Measurements from ENCODE around the gene IRX1. TPM values are rescaled to one million over a fixed set of nuclear protein-coding genes. Genes with fewer than 3 reads are reported as not detected.

Gene IRX1
- total and polyA plus RNA-seq, 2 donors, result 0.07 to 0.94 TPM

DNA sequence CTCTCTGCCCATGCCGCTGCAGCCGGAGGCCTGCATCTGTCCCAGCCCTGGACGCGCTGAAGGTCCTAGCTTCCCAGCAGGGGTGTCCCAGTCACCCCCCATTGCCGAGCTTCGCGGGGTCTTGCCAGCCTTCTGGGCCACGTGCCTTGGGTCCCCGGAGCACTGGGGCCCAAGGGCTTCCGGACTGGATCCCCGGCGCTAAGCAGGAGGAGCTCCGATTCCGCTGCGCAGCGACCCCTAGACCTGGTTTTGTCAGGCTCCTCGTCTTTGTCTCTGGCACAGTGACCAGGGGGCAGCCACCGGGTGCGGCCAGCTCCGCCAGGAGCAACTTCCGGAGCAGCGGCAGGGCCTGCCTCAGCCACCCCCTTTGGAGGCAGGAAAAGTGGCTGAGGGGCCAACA lies 3.3 kb upstream of the IRX1 start:
- Histone ChIP-seq H3K27ac (ENCODE audit: low read depth in 1 of 2, low read length in 1 of 2) (no peak overlapping the region), H3K9me3 (ENCODE audit: control insufficient read depth in 2 of 2, insufficient read depth in 1 of 2, low read length in 1 of 2) (peaks cover 1 to 14% of the 10 kb centered on the region in 2 donors), H3K36me3 (ENCODE audit: control insufficient read depth in 2 of 2, insufficient read depth in 2 of 2, low read length in 1 of 2) (no peaks in the 10 kb centered on the region), H3K4me1 (ENCODE audit: control insufficient read depth in 2 of 2, insufficient read depth in 2 of 2, low read length in 2 of 2) (peaks cover 3 to 30% of the 10 kb centered on the region in 2 donors), H3K4me3 (ENCODE audit: low read length in 2 of 2) (no peak overlapping the region), H3K27me3 (ENCODE audit: control insufficient read depth in 2 of 2, insufficient read depth in 1 of 2, low read length in 1 of 2) (peaks cover 96% of the 10 kb centered on the region in 2 donors)
- DNase-seq (ENCODE audit: low read depth in 6 of 9, low spot score in 9 of 9), result peak in 1 of 9 donors; percentile 18
- 8% methylated on average over 22 of the region's 22 CpGs for WGBS

DNA sequence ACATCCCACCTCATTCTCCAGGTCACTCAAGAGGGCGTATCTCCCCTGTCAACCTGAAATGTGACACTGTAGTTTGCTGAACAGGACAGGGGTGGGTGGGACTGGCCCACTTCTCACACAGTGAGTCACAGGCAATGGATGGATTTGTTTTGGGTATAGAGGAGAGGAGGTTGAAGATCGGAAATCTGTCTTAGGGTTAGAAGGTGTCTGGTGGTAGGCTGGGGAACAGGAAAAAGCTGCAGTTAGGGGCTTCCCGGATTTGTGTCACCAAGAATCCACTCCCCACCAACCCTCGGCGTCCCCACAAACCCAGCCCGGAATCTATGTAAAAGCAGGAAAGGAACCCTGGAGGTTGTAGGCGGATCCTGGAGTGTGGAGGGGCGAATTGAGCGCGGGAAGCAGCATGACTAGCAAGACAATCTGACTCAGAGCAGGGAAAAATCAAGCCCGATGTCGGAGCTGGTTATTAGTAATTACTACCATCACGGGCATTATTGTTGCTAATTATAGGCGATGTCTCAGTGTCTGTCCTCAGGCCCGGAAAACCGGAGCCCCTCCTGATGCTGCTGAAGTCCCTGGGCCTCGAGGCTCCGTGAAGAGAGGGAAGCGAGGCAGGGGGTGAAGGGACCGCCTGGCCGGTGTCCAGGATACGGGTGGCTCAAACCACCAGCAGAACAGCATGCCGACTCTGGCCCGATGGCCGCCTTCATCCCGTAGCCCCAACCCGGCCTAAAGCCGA lies 1.7 kb upstream of the IRX1 start:
- DNase-seq (ENCODE audit: low read depth in 6 of 9, low spot score in 9 of 9), result peak in 1 of 9 donors; percentile 13
- H3K9me3 ChIP-seq (ENCODE audit: control insufficient read depth in 2 of 2, insufficient read depth in 1 of 2, low read length in 1 of 2), result peaks cover 1 to 17% of the 10 kb centered on the region in 2 donors
- WGBS, result 5% methylated on average over 28 of the region's 28 CpGs
- no peak overlapping the region for H3K4me3 ChIP-seq (ENCODE audit: low read length in 2 of 2)
- no peaks in the 10 kb centered on the region for H3K36me3 ChIP-seq (ENCODE audit: control insufficient read depth in 2 of 2, insufficient read depth in 2 of 2, low read length in 1 of 2)
- peaks cover 3 to 36% of the 10 kb centered on the region in 2 donors for H3K4me1 ChIP-seq (ENCODE audit: control insufficient read depth in 2 of 2, insufficient read depth in 2 of 2, low read length in 2 of 2)
- peaks cover 97 to 100% of the 10 kb centered on the region in 2 donors for H3K27me3 ChIP-seq (ENCODE audit: control insufficient read depth in 2 of 2, insufficient read depth in 1 of 2, low read length in 1 of 2)
- H3K27ac ChIP-seq (ENCODE audit: low read depth in 1 of 2, low read length in 1 of 2), result no peak overlapping the region

DNA sequence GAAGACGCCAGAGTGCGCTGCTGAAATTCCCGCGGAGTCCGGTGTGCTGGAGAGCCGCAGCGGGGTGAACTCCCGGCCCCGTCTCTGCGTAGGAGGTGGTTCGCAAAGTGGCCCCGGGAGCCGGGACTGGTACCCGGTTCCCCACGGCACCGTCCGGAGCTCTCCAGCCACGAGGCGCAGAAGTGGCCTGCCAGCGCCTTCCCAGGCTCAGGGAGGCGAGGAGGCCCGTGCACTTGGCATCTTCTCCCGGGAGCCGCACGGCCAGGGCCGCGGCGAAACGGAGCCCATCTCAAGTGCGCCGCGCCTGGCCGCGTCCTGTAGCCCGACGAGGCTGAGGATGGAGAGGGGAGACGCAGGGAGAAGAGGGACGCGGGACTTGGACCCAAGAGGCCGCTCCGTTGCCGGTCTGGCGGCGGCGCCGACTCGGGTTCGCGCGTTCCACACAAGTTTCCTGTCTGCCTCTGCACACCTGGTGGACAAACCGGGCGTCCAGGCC lies 1.1 kb upstream of the IRX1 start:
- WGBS, result 2% methylated on average over 52 of the region's 52 CpGs
- Histone ChIP-seq H3K36me3 (ENCODE audit: control insufficient read depth in 2 of 2, insufficient read depth in 2 of 2, low read length in 1 of 2) (no peaks in the 10 kb centered on the region), H3K27me3 (ENCODE audit: control insufficient read depth in 2 of 2, insufficient read depth in 1 of 2, low read length in 1 of 2) (peaks cover 97 to 100% of the 10 kb centered on the region in 2 donors), H3K9me3 (ENCODE audit: control insufficient read depth in 2 of 2, insufficient read depth in 1 of 2, low read length in 1 of 2) (peaks cover 1 to 19% of the 10 kb centered on the region in 2 donors), H3K4me3 (ENCODE audit: low read length in 2 of 2) (peak overlapping the region in 1 of 2 donors; percentile 42), H3K4me1 (ENCODE audit: control insufficient read depth in 2 of 2, insufficient read depth in 2 of 2, low read length in 2 of 2) (peaks cover 3 to 36% of the 10 kb centered on the region in 2 donors), H3K27ac (ENCODE audit: low read depth in 1 of 2, low read length in 1 of 2) (no peak overlapping the region)
- DNase-seq (ENCODE audit: low read depth in 6 of 9, low spot score in 9 of 9), result peak in 1 of 9 donors; percentile 21

DNA sequence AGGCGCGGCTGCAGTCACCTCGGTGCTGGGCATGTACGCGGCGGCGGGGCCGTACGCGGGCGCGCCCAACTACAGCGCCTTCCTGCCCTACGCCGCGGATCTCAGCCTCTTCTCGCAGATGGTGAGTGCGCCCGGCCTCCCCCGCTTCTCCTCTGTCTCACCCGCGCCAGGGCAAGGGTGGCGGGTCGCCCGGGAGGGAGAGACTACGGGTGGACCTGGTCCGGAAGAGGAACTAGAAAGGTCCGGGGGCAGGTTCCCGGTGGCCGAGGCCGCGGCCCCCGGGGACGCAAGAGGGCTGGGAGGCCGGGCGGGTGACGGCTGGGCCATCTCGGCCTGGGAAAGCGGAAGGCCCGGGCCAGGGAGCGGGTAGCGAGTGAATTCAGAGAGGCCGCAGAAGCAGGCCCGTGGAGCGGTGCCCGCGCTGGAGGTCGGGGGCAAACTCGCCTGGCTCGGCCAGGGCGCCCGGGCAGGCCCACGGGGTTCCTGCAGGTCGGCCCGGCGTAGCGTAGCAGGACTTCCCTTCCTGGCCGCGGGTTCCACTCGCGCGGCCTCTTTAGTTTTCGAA lies 711 bp downstream of the IRX1 start:
- Histone ChIP-seq H3K9me3 (ENCODE audit: control insufficient read depth in 2 of 2, insufficient read depth in 1 of 2, low read length in 1 of 2) (peaks cover 3 to 21% of the 10 kb centered on the region in 2 donors), H3K27me3 (ENCODE audit: control insufficient read depth in 2 of 2, insufficient read depth in 1 of 2, low read length in 1 of 2) (peaks cover 97 to 100% of the 10 kb centered on the region in 2 donors), H3K4me3 (ENCODE audit: low read length in 2 of 2) (peak overlapping the region; percentile 27 to 42), H3K4me1 (ENCODE audit: control insufficient read depth in 2 of 2, insufficient read depth in 2 of 2, low read length in 2 of 2) (peaks cover 5 to 37% of the 10 kb centered on the region in 2 donors), H3K27ac (ENCODE audit: low read depth in 1 of 2, low read length in 1 of 2) (no peak overlapping the region), H3K36me3 (ENCODE audit: control insufficient read depth in 2 of 2, insufficient read depth in 2 of 2, low read length in 1 of 2) (no peaks in the 10 kb centered on the region)
- 4% methylated on average over 63 of the region's 63 CpGs for WGBS
- peak in 2 of 9 donors; percentile 28 to 33 for DNase-seq (ENCODE audit: low read depth in 6 of 9, low spot score in 9 of 9)

DNA sequence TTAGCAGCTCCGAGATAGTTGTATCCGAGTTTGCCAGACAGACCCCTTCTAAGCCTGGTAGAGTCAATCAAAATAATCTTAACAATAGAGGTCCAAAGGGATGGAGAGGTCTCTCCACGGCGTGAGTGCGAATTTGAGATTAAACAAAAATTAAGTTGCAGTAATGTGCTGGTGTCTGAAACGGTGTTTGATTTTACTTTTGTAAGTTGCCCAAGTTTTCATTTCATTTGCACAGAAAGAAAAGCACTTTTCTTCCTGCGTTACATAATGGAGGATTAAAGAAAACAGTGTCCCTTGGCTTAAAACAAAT lies 1.2 kb downstream of the IRX1 start:
- peak overlapping the region in 1 of 2 donors; percentile 27 for H3K4me3 ChIP-seq (ENCODE audit: low read length in 2 of 2)

DNA sequence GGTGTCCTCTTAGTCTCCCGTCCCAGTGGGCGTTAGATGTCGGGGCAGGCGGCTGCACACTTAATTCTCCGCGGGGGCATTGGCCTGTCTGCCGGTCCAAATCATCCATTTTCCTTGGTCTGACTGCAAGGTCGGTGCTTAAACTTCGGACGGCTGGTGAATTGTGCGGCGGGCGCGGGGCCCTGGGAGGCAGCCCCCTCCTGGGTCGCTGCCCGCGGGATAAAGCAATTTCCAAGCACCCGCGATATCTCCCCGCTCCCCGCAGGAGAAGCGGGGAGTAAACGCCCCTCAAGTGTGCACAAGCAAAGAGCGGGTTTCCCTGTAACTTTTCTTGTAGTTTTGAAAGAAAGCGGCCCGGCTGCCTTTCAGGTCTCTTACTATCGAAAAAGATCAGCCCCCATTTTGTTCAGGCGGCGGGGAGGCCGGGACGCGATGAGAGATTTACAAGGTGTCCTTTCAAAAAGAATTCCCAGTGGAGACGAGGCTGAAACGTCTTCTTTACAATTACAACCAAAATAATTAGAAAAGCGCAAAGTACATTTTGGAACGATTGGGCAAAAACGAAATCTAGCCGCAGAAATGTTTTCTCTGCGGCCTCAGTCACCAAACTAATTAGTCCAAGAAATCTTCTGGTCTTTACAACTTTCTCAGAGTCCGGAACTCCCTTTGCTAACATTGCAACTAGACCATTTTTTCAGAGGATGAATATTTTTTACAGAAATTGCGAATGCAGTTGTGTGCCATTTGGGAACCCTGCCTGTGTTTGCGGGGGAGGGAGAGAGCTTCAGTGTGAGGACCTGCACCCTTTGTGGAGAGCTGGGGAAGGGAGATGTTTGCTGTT lies 1.8 kb downstream of the IRX1 start:
- H3K4me1 ChIP-seq (ENCODE audit: control insufficient read depth in 2 of 2, insufficient read depth in 2 of 2, low read length in 2 of 2), result peaks cover 11 to 46% of the 10 kb centered on the region in 2 donors
- H3K9me3 ChIP-seq (ENCODE audit: control insufficient read depth in 2 of 2, insufficient read depth in 1 of 2, low read length in 1 of 2), result peaks cover 5 to 19% of the 10 kb centered on the region in 2 donors
- H3K4me3 ChIP-seq (ENCODE audit: low read length in 2 of 2), result peak overlapping the region in 1 of 2 donors; percentile 27
- no peak overlapping the region for H3K27ac ChIP-seq (ENCODE audit: low read depth in 1 of 2, low read length in 1 of 2)
- no peaks in the 10 kb centered on the region for H3K36me3 ChIP-seq (ENCODE audit: control insufficient read depth in 2 of 2, insufficient read depth in 2 of 2, low read length in 1 of 2)
- H3K27me3 ChIP-seq (ENCODE audit: control insufficient read depth in 2 of 2, insufficient read depth in 1 of 2, low read length in 1 of 2), result peaks cover 97 to 100% of the 10 kb centered on the region in 2 donors
- 10% methylated on average over 42 of the region's 42 CpGs for WGBS
- DNase-seq (ENCODE audit: low read depth in 6 of 9, low spot score in 9 of 9), result peak in 2 of 9 donors; percentile 11 to 49

More for the DNA sequence above, 1.2 kb downstream of the IRX1 start:
- Histone ChIP-seq H3K4me1 (ENCODE audit: control insufficient read depth in 2 of 2, insufficient read depth in 2 of 2, low read length in 2 of 2) (peaks cover 5 to 40% of the 10 kb centered on the region in 2 donors), H3K27me3 (ENCODE audit: control insufficient read depth in 2 of 2, insufficient read depth in 1 of 2, low read length in 1 of 2) (peaks cover 97 to 100% of the 10 kb centered on the region in 2 donors), H3K27ac (ENCODE audit: low read depth in 1 of 2, low read length in 1 of 2) (no peak overlapping the region), H3K36me3 (ENCODE audit: control insufficient read depth in 2 of 2, insufficient read depth in 2 of 2, low read length in 1 of 2) (no peaks in the 10 kb centered on the region), H3K9me3 (ENCODE audit: control insufficient read depth in 2 of 2, insufficient read depth in 1 of 2, low read length in 1 of 2) (peaks cover 3 to 21% of the 10 kb centered on the region in 2 donors)
- no peak for DNase-seq (ENCODE audit: low read depth in 6 of 9, low spot score in 9 of 9)
- 13% methylated on average over 7 of the region's 7 CpGs for WGBS

DNA sequence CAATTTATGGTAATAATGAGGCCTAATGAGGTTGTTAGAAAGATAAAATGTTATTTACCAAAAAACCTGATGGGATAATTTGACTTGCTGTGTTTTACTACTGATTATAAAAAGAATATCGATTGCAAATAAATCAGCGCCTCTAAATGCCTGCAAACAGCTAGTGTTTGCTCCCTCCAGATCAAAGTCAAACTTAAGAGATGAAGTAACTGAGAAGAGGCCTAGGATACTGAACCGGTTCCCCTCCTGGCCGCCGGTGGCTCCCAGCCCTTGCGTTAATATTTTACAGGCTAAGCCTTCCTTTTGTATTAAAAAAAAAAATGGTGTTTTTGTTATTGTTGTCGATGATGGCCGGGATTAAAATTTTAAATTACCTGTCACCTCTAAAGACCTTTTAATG lies 2.6 kb downstream of the IRX1 start:
- no peak overlapping the region for H3K27ac ChIP-seq (ENCODE audit: low read depth in 1 of 2, low read length in 1 of 2)
- H3K36me3 ChIP-seq (ENCODE audit: control insufficient read depth in 2 of 2, insufficient read depth in 2 of 2, low read length in 1 of 2), result no peaks in the 10 kb centered on the region
- WGBS, result 18% methylated on average over 8 of the region's 8 CpGs
- H3K9me3 ChIP-seq (ENCODE audit: control insufficient read depth in 2 of 2, insufficient read depth in 1 of 2, low read length in 1 of 2), result peaks cover 5 to 16% of the 10 kb centered on the region in 2 donors
- DNase-seq (ENCODE audit: low read depth in 6 of 9, low spot score in 9 of 9), result peak in 1 of 9 donors; percentile 29
- H3K4me3 ChIP-seq (ENCODE audit: low read length in 2 of 2), result no peak overlapping the region
- H3K4me1 ChIP-seq (ENCODE audit: control insufficient read depth in 2 of 2, insufficient read depth in 2 of 2, low read length in 2 of 2), result peaks cover 12 to 49% of the 10 kb centered on the region in 2 donors
- peaks cover 97 to 100% of the 10 kb centered on the region in 2 donors for H3K27me3 ChIP-seq (ENCODE audit: control insufficient read depth in 2 of 2, insufficient read depth in 1 of 2, low read length in 1 of 2)

DNA sequence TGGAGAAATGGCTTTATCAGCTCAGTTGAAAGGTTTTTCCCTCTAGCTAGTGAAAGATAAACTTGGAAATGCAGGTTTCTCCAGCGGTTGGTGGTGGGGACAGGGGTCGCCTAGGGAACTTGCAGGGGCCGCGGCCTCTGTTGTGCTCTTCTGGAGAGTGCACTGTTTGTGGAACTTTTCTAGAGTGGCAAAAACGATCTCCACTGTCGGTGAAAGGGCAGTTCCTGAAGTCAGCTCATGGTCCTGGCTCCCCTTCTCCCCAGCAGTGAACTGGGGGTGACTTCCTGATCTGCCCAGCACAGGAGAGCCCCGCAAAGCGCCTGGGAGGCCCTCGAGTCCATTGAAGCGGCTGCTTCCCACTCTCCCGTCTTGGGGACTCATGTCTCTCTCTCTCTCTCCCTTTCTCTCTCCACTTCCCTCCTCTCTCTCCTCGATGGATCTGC lies 3.2 kb downstream of the IRX1 start:
- peaks cover 97 to 100% of the 10 kb centered on the region in 2 donors for H3K27me3 ChIP-seq (ENCODE audit: control insufficient read depth in 2 of 2, insufficient read depth in 1 of 2, low read length in 1 of 2)
- DNase-seq (ENCODE audit: low read depth in 6 of 9, low spot score in 9 of 9), result peak in 2 of 9 donors; percentile 10 to 14
- peaks cover 12 to 49% of the 10 kb centered on the region in 2 donors for H3K4me1 ChIP-seq (ENCODE audit: control insufficient read depth in 2 of 2, insufficient read depth in 2 of 2, low read length in 2 of 2)
- H3K4me3 ChIP-seq (ENCODE audit: low read length in 2 of 2), result no peak overlapping the region
- H3K9me3 ChIP-seq (ENCODE audit: control insufficient read depth in 2 of 2, insufficient read depth in 1 of 2, low read length in 1 of 2), result peaks cover 5 to 20% of the 10 kb centered on the region in 2 donors
- no peaks in the 10 kb centered on the region for H3K36me3 ChIP-seq (ENCODE audit: control insufficient read depth in 2 of 2, insufficient read depth in 2 of 2, low read length in 1 of 2)
- no peak overlapping the region for H3K27ac ChIP-seq (ENCODE audit: low read depth in 1 of 2, low read length in 1 of 2)
- 6% methylated on average over 12 of the region's 12 CpGs for WGBS

Data from thymus (tissue), 11 donors.